Measurements from ENCODE around the gene POMGNT1.

POMGNT1 gene

GRCh38 chr1:46152016-46152415 lies 46.2 kb downstream of the POMGNT1 start:
- DNase-seq = no peak

- DNase-seq = no peak
Observed at GRCh38 chr1:46150085-46150484, 48.1 kb downstream of the POMGNT1 start.

- no peak for DNase-seq
Observed at GRCh38 chr1:46148318-46148717, 49.9 kb downstream of the POMGNT1 start.

Data from activated T-cell treated with anti-CD3 and anti-CD28 coated beads, Interleukin-2, amount 50 U/mL, for 1 hour (primary cell).